K562 (cell line): ENCODE data around the gene DEDD2. TPM values are rescaled to one million over a fixed set of nuclear protein-coding genes. Genes with fewer than 3 reads are reported as not detected.

Source experiments
- ATAC-seq: fragments of 200-7000 bp; cut with Tn5 transposase; 3 replicates; pipeline ENCODE4 v1.9.1; 2020; ENCODE audit warnings: moderate library complexity
- BruUV-seq: library from RNA; stranded (reverse); fragments of 400-500 nt; replicated peaks from 2 replicates; lab custom pipeline; 2021; lab: Mats Ljungman, UMichigan
- CTCF ChIA-PET: fragments of 300-600 bp; formaldehyde crosslinking; extraction: SDS; loops from one replicate; lab custom pipeline; 2021; ENCODE audit warnings: low intra/inter-chr PET ratio; lab: Yijun Ruan, JAX
- POLR2A ChIA-PET: fragments of 300-600, 350-650 bp; sonication (Branson Sonifier 250); formaldehyde crosslinking; extraction: SDS; loops from one replicate; lab custom pipeline; 2021; ENCODE audit warnings: antibody characterized with exemption, inconsistent platforms; lab: Yijun Ruan, JAX
- DNase-seq, 4 experiments: peaks; one replicate each; pipeline versions ENCODE4 v3.0.0 to v3.0.0-alpha.2; 2011 to 2018; ENCODE audit warnings: low spot score in 3 of 4, mixed read lengths in 3 of 4; ENCODE audit errors: extremely low read depth in 1 of 4
- FAIRE-seq: peaks from 2 replicates; lab custom pipeline; 2011; peaks lifted over from hg19 to GRCh38; lab: Jason Lieb, UNC
- H2AFZ ChIP-seq: 2 replicates; pipeline ENCODE4 v1.6.0; 2011; ENCODE audit warnings: low read depth, low read length, control low read depth, inconsistent platforms
- H3K27ac ChIP-seq: fragments of 200-600 bp; 3 replicates; pipeline ENCODE4 v1.8.0; 2011; ENCODE audit warnings: low read depth, mild to moderate bottlenecking, control low read depth, inconsistent platforms, low read length, moderate library complexity, mixed read lengths; ENCODE audit errors: extremely low read depth
- H3K27me3 ChIP-seq, 2 experiments: fragments of 300-600 bp in 1 of 2; 2 replicates in 1 of 2; 3 replicates in 1 of 2; pipeline versions ENCODE4 v1.6.0 to v1.8.0; 2011; ENCODE audit warnings: inconsistent platforms in 2 of 2, low read length in 2 of 2, mild to moderate bottlenecking in 1 of 2, mixed read lengths in 1 of 2, moderate library complexity in 1 of 2; ENCODE audit not compliant: control insufficient read depth in 2 of 2, insufficient read depth in 2 of 2
- H3K36me3 ChIP-seq: fragments of 300-600 bp; 3 replicates; pipeline ENCODE4 v1.8.0; 2011; ENCODE audit warnings: mild to moderate bottlenecking, low read length, inconsistent platforms; ENCODE audit not compliant: control insufficient read depth, insufficient read depth
- H3K4me1 ChIP-seq, 2 experiments: fragments of 200-600 bp in 1 of 2; replicated peaks in 1 of 2; 2 replicates in 1 of 2; 3 replicates in 1 of 2; pipeline versions ENCODE4 v1.5.1 to v1.8.0; 2011; ENCODE audit warnings: inconsistent platforms in 2 of 2, low read length in 2 of 2, mild to moderate bottlenecking in 1 of 2, mixed read lengths in 1 of 2, moderate library complexity in 1 of 2; ENCODE audit not compliant: control insufficient read depth in 2 of 2, insufficient read depth in 2 of 2
- H3K4me2 ChIP-seq: 2 replicates; pipeline ENCODE4 v1.6.1; 2011; ENCODE audit warnings: low read length, control low read depth, inconsistent platforms, mixed read lengths; ENCODE audit not compliant: insufficient read depth
- H3K4me3 ChIP-seq: fragments of 200-600 bp; sonication (generic), shearing (Covaris generic); 2 replicates; pipeline ENCODE4 v1.5.1; 2016; ENCODE audit warnings: control low read depth, inconsistent platforms
- H3K79me2 ChIP-seq: fragments of 200-600 bp; 3 replicates; pipeline ENCODE4 v1.8.0; 2011; ENCODE audit warnings: low read length, inconsistent platforms; ENCODE audit not compliant: control insufficient read depth, insufficient read depth
- H3K9ac ChIP-seq, 2 experiments: 2 replicates each; pipeline versions ENCODE4 v1.6.0 to v1.6.1; 2011; ENCODE audit warnings: low read depth in 2 of 2, low read length in 2 of 2, control low read depth in 1 of 2, inconsistent platforms in 1 of 2, mild to moderate bottlenecking in 1 of 2, mixed read lengths in 1 of 2; ENCODE audit not compliant: insufficient read depth in 1 of 2
- H3K9me1 ChIP-seq: one replicate; pipeline ENCODE4 v1.6.0; 2011; ENCODE audit warnings: inconsistent platforms, mild to moderate bottlenecking, low read length, moderate library complexity; ENCODE audit not compliant: control insufficient read depth, insufficient read depth
- H3K9me3 ChIP-seq: replicated peaks from 2 replicates; pipeline ENCODE4 v1.5.1; 2011; ENCODE audit warnings: low read depth, low read length, inconsistent platforms; ENCODE audit not compliant: control insufficient read depth, insufficient read depth
- H4K20me1 ChIP-seq: replicated peaks from 2 replicates; pipeline ENCODE4 v1.6.1; 2011; ENCODE audit warnings: low read length, inconsistent platforms, mixed read lengths; ENCODE audit not compliant: control insufficient read depth, insufficient read depth
- ARHGAP35 ChIP-seq: fragments of 450-650 bp; IDR thresholded peaks from 2 replicates; pipeline ENCODE4 v1.6.1; 2018; ENCODE audit not compliant: partially characterized antibody
- ATF1 ChIP-seq, 2 experiments: fragments of 450-650 bp in 1 of 2; IDR thresholded peaks; 2 replicates each; pipeline ENCODE4 v1.6.1; 2016; ENCODE audit warnings: missing compliant biosample characterization in 1 of 2, missing genetic modification characterization in 1 of 2
- ELF2 ChIP-seq: fragments of 250-450 bp; sonication (Bioruptor Pico); IDR thresholded peaks from 2 replicates; pipeline ENCODE4 v1.5.0; 2021; ENCODE audit warnings: mild to moderate bottlenecking
- MYBL2 ChIP-seq, 2 experiments: fragments of 450-650 bp in 1 of 2; sonication (generic) in 1 of 2; formaldehyde crosslinking in 1 of 2; IDR thresholded peaks; 2 replicates each; pipeline versions ENCODE4 v1.6.1 to v1.8.1; 2017 to 2022; ENCODE audit warnings: borderline replicate concordance in 1 of 2, inconsistent platforms in 1 of 2, low read depth in 1 of 2, mild to moderate bottlenecking in 1 of 2, missing genetic modification reagents in 1 of 2, moderate library complexity in 1 of 2
- NCOA2 ChIP-seq, 2 experiments: fragments of 450-650 bp; IDR thresholded peaks; 2 replicates each; pipeline ENCODE4 v1.6.1; 2018; ENCODE audit warnings: mild to moderate bottlenecking in 2 of 2, moderate library complexity in 1 of 2; ENCODE audit not compliant: partially characterized antibody in 2 of 2
- NFATC3 ChIP-seq: fragments of 450-650 bp; IDR thresholded peaks from 2 replicates; pipeline ENCODE4 v1.6.1; 2017; ENCODE audit warnings: mild to moderate bottlenecking
- ZC3H4 ChIP-seq: sonication (generic); formaldehyde crosslinking; IDR thresholded peaks from 2 replicates; pipeline ENCODE4 v1.9.0; 2021; ENCODE audit warnings: missing genetic modification reagents, borderline replicate concordance
- ZNF41 ChIP-seq: fragments of 250-450 bp; sonication (Bioruptor Pico); conservative IDR thresholded peaks from 2 replicates; pipeline ENCODE4 v1.4.0; 2020; ENCODE audit warnings: mild to moderate bottlenecking
- ZNF511 ChIP-seq: sonication (generic); formaldehyde crosslinking; IDR thresholded peaks from 2 replicates; pipeline ENCODE4 v1.8.0; 2022; ENCODE audit warnings: mild to moderate bottlenecking, missing genetic modification reagents
- WGBS: fragments of 100-300 bp; shearing (Covaris generic); methylation state at CpG from one replicate; pipeline ENCODE4 v1.1.6; 2016; ENCODE audit warnings: low coverage, mixed read lengths; ENCODE audit not compliant: insufficient coverage; ENCODE audit errors: missing lambda C conversion rate; 5-methylcytosine and 5-hydroxymethylcytosine counted together
- in situ Hi-C: fragments of 300-500 bp; cut with MboI; formaldehyde crosslinking; loops from 4 replicates; pipeline ENCODE4 v1.15.0; 2018; ENCODE audit warnings: inconsistent platforms, mixed read lengths
- intact Hi-C: fragments of 100-400 bp; cut with micrococcal nuclease; formaldehyde crosslinking; loops from 2 replicates; pipeline ENCODE4 v1.14.2; 2022
- polyA plus RNA-seq, 8 experiments: library from polyadenylated mRNA; depleted of rRNA in 4 of 8; stranded (reverse) in 5 of 8; unstranded in 3 of 8; fragments of >200 nt; fragmentation: Nextera tagmentation in 2 of 8; fragmentation: Illumina TruSeq in 1 of 8; extraction: Ambion mirVana in 2 of 8; extraction: Trizol in 1 of 8; gene quantifications; 2 replicates each; pipeline versions ENCODE4 v1.2.1 to v1.2.3, GENCODE V29; 2011 to 2014; ENCODE audit warnings: inconsistent platforms in 1 of 8, missing spikeins in 1 of 8
- total RNA-seq, 7 experiments: library from RNA; depleted of rRNA in 6 of 7; stranded (reverse); fragments of >200 nt in 6 of 7; fragmentation: Illumina TruSeq in 2 of 7; extraction: Trizol in 2 of 7; gene quantifications; 2 replicates each; pipeline versions ENCODE4 v1.2.1 to v1.2.3, GENCODE V29; 2011 to 2021; ENCODE audit warnings: low replicate concordance in 1 of 7
- TF ChIP-seq, protein P1 (sequence below), 2 experiments: IDR thresholded peaks in 1 of 2; conservative IDR thresholded peaks in 1 of 2; 2 replicates each; pipeline ENCODE4 v1.6.1; 2016; ENCODE audit warnings: low read depth in 2 of 2, mild to moderate bottlenecking in 1 of 2, missing compliant biosample characterization in 1 of 2, missing genetic modification characterization in 1 of 2, moderate library complexity in 1 of 2
- TF ChIP-seq, protein P2 (sequence below): fragments of 450-650 bp; formaldehyde crosslinking; IDR thresholded peaks from 2 replicates; pipeline ENCODE4 v1.4.0; 2020; ENCODE audit warnings: mild to moderate bottlenecking, moderate library complexity
- TF ChIP-seq, protein P3 (sequence below): fragments of 450-650 bp; IDR thresholded peaks from 2 replicates; pipeline ENCODE4 v1.6.1; 2016

Gene DEDD2
- total and polyA plus RNA-seq, 9 of the 15 experiments (the other 6 are each of a cell fraction or from before 2014, with no cell fraction given): 4.3 to 43.0 (median 29.2) TPM

DNA sequence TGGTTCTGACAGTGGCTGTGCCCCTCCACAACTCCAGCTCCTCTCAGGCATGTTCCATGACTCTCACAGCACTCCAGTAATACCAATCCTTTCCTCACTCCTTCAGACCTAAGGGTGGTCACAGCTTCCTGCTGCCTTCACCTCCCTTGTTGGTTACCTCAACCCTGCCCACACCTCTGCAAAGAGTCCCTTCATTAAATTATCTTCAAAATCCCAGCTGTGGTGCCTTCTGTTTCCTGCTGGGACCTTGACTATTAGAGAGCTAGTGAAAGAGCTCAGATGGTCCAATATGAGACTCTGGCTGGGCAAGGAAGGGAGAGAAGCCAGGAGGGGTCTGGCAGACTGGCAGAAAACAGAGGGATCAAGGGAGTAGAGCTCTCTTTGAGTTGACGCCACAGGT lies 26.1 kb downstream of the DEDD2 start (continued):
- TF ChIP-seq ZC3H4 (CRISPR knock-in tag) (no peak), NFATC3 (no peak), ELF2 (CRISPR knock-in tag) (no peak), ARHGAP35 (no peak)
- TF ChIP-seq, all 486 proteins: peak for 0

- Histone ChIP-seq H3K4me2 (no peak overlapping the region), H4K20me1 (0 out of 2 replicates have a peak, but pooled peaks cover 1% of the 10 kb centered on the region), H3K36me3 (no peaks in the 10 kb centered on the region), H3K79me2 (no peaks in the 10 kb centered on the region), H3K4me1 (peaks cover 0 to 6% of the 10 kb centered on the region in 2 experiments; a peak in 1 of 5 replicates), H3K4me3 (no peak overlapping the region), H3K9me1 (no peaks in the 10 kb centered on the region), H3K9ac (no peak overlapping the region), H3K9me3 (peaks cover 4% of the 10 kb centered on the region; the same call in 1 of the 2 replicates), H2AFZ (no peak overlapping the region), H3K27me3 (peaks cover 6 to 13% of the 10 kb centered on the region in 2 experiments), H3K27ac (no peak overlapping the region)
- DNase-seq (no peak), ATAC-seq (no peak), FAIRE-seq (no peak)
- intact Hi-C loops (no loop called here), in situ Hi-C loops (no loop called here)
- 8% methylated on average over 3 of the region's 3 CpGs for WGBS
- ChIA-PET CTCF (no interaction called here), POLR2A (interaction anchor here (0.9 kb wide), 1 partner anchor 98 kb away, joined by 3 read pairs; no protein-coding TSS in a partner anchor)
- BruUV-seq: no TSS peak
- TF ChIP-seq, protein P1, sequence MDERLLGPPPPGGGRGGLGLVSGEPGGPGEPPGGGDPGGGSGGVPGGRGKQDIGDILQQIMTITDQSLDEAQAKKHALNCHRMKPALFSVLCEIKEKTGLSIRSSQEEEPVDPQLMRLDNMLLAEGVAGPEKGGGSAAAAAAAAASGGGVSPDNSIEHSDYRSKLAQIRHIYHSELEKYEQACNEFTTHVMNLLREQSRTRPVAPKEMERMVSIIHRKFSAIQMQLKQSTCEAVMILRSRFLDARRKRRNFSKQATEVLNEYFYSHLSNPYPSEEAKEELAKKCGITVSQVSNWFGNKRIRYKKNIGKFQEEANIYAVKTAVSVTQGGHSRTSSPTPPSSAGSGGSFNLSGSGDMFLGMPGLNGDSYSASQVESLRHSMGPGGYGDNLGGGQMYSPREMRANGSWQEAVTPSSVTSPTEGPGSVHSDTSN (CRISPR knock-in tag; IDR thresholded peaks at IDR 0.05; ENCODE audit: low read depth): no peak
- TF ChIP-seq, protein P1 (tag; conservative IDR thresholded peaks at IDR 0.05; ENCODE audit: low read depth): peak; percentile 94
- TF ChIP-seq ZNF41 (no peak), ATF1 (CRISPR knock-in tag; IDR thresholded peaks at IDR 0.05) (no peak), ATF1 (tag; IDR thresholded peaks at IDR 0.05) (0 out of 2 replicates have a peak, but pooled peaks have one; percentile 12), ZNF511 (no peak), NCOA2 (IDR thresholded peaks at IDR 0.05; ENCODE audit: partially characterized antibody in 2 of 2) (no peak), MYBL2 (IDR thresholded peaks at IDR 0.05; ENCODE audit: low read depth) (peak; percentile 72), MYBL2 (CRISPR knock-in tag; IDR thresholded peaks at IDR 0.05; ENCODE audit: borderline replicate concordance) (no peak)
- TF ChIP-seq, protein P2, sequence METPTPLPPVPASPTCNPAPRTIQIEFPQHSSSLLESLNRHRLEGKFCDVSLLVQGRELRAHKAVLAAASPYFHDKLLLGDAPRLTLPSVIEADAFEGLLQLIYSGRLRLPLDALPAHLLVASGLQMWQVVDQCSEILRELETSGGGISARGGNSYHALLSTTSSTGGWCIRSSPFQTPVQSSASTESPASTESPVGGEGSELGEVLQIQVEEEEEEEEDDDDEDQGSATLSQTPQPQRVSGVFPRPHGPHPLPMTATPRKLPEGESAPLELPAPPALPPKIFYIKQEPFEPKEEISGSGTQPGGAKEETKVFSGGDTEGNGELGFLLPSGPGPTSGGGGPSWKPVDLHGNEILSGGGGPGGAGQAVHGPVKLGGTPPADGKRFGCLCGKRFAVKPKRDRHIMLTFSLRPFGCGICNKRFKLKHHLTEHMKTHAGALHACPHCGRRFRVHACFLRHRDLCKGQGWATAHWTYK (CRISPR knock-in tag): no peak
- TF ChIP-seq, protein P3, sequence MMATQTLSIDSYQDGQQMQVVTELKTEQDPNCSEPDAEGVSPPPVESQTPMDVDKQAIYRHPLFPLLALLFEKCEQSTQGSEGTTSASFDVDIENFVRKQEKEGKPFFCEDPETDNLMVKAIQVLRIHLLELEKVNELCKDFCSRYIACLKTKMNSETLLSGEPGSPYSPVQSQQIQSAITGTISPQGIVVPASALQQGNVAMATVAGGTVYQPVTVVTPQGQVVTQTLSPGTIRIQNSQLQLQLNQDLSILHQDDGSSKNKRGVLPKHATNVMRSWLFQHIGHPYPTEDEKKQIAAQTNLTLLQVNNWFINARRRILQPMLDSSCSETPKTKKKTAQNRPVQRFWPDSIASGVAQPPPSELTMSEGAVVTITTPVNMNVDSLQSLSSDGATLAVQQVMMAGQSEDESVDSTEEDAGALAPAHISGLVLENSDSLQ: peak; percentile 86
These were observed 28.3 kb downstream of the DEDD2 start for GRCh38 chr19:42189133-42189532.
